GM13977 (cell line): ENCODE results near the gene POLA1.

Experiments used
- DNase-seq: peaks from one replicate; pipeline ENCODE4 v3.0.0; 2012; ENCODE audit warnings: low spot score
- in situ Hi-C: fragments of 300-500 bp; cut with MboI; formaldehyde crosslinking; loops from one replicate; pipeline ENCODE4 v1.12.0; 2022; ENCODE audit warnings: low sequenced_read_pairs, low pct_unique_long_range_greater_than_20kb, mixed read lengths, inconsistent platforms; ENCODE audit not compliant: unreplicated experiment
- TF ChIP-seq, protein P1 (sequence below): IDR thresholded peaks from 2 replicates; pipeline ENCODE4 v1.5.1; 2012; ENCODE audit warnings: mild to moderate bottlenecking, control low read depth; ENCODE audit not compliant: insufficient read depth; ENCODE audit errors: extremely low read depth, missing control alignments

The POLA1 gene

DNA sequence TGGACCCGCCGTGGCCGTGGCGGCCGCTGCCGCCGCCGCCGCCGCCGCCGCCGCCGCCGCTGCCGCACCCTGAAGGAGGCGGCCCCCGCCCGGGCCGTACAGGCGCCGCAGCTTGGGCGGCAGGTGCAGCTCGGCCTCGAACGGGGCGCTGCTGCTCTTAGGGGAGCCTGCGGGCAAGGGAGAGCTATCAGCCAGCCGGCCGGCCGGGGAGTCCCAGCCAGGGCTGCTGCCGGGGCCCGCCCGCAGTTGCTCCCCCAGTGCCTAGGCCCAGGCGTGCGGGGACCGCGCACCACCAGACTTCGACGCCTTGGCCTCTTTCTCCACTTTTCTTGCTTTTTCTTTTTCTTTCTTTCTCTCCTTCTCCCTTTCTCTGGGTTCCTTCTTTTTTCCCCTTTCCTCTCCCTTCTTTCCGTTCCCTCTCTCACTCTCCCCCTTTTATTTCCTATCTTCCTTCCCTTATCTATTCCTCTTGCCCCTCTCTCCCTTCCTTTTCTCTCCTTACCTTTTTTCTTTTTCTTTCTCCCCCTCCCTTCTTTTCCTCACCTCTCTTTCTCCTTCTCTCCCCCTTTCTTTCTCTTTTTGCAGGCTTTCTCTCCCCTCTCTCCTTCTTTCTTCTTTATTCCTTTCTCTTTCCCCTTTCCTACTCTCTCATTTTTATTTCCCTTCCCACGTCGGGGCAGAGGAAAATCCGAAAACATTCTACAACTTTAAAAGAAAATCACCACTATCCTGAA lies 320.1 kb downstream of the POLA1 start:
- in situ Hi-C loops, result no loop called here
- TF ChIP-seq, protein P1, sequence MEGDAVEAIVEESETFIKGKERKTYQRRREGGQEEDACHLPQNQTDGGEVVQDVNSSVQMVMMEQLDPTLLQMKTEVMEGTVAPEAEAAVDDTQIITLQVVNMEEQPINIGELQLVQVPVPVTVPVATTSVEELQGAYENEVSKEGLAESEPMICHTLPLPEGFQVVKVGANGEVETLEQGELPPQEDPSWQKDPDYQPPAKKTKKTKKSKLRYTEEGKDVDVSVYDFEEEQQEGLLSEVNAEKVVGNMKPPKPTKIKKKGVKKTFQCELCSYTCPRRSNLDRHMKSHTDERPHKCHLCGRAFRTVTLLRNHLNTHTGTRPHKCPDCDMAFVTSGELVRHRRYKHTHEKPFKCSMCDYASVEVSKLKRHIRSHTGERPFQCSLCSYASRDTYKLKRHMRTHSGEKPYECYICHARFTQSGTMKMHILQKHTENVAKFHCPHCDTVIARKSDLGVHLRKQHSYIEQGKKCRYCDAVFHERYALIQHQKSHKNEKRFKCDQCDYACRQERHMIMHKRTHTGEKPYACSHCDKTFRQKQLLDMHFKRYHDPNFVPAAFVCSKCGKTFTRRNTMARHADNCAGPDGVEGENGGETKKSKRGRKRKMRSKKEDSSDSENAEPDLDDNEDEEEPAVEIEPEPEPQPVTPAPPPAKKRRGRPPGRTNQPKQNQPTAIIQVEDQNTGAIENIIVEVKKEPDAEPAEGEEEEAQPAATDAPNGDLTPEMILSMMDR, result no peak
- no peak for DNase-seq

DNA sequence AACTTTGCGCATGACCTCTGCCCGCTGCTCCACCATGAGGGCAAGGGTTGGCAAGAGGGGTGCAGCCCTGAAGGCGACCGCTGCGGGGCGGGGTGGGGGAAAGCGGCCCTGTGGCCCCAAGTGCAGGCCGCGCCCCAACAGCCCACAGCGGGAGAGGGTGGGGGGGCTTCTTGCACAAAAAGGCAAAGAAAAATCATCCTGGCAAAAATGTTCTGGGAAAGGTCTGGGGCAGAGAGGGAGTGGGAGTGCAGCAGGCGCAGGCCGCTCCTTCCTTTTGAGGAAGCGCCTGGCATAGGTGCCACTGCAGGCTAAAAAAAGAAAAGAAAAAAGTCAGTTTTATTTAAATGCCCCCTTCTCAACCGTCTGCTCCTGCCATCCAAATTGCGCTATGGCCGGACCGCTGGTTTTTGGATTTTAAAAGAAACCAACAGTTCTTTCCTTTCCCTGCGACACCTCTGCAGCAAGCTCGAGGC lies 320.7 kb downstream of the POLA1 start:
- in situ Hi-C loops, result no loop called here
- TF ChIP-seq, protein P1, result no peak
- no peak for DNase-seq

DNA sequence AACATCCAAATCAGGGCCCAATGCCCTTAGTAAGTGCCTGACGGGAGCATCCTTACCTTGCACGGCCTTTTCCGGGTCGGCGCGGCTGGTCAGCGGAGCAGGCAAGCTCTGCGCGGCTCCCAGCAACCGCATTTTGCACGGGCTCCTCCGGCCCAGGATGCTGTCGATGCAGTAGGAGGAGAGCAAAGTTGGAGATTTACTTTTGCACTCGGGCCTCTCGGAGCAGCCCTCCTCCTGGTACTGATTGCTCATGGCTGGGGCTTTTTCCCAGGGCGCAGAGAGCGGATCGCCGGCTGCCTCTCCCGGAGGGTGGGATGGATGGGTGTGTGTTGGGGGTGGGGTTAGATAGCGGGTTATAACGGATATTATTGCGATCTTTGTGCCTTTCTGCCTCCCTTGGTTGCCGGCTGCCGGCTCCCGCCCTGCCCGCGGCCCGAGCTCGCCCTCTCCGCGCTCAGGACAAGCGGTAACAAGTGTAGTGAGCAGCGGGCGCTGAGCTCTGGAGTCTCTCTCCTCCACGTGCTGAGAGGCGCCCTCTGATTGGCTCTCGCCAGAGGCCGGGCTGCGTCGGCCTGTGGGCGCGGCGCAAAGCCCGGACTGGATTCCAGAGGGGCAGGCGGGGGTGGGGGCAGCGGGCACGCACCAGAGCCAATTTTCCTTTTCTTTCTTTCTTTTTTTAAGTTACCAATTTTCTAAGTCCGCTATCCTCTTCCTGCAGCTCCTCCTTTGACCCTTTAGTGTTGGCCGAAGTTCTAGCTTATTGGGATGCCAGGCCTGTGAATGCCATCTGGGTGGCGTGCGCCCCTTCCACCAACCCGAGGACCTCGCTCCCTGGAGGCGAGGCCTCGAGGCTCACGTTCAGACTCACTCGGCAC lies 322.0 kb downstream of the POLA1 start, which contains the start of gene ARX:
TSS of gene ARX (minus strand) at position 480 of the 875 bp plus-strand sequence. CDS start at position 252, 228 bp downstream.
- DNase-seq, result peak; percentile 78
- TF ChIP-seq, protein P1, result no peak
- in situ Hi-C loops, result no loop called here

DNA sequence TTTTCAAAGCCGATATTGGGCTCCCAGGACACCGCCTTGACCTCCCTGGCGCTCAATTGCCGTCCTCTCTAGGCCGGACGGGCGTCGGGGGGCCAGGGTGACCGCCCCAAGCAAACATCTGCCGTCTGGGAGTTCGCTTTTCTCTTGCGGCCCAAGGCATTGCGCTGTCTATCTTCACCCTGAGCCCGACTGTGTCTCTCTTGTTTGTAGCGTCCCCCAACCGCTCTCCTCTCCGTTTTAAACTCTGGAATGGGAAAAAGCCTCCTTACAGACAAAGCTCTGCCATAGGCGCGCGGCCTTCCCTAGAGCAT lies 322.6 kb downstream of the POLA1 start:
- in situ Hi-C loops, result no loop called here
- DNase-seq, result no peak
- TF ChIP-seq, protein P1, result no peak

DNA sequence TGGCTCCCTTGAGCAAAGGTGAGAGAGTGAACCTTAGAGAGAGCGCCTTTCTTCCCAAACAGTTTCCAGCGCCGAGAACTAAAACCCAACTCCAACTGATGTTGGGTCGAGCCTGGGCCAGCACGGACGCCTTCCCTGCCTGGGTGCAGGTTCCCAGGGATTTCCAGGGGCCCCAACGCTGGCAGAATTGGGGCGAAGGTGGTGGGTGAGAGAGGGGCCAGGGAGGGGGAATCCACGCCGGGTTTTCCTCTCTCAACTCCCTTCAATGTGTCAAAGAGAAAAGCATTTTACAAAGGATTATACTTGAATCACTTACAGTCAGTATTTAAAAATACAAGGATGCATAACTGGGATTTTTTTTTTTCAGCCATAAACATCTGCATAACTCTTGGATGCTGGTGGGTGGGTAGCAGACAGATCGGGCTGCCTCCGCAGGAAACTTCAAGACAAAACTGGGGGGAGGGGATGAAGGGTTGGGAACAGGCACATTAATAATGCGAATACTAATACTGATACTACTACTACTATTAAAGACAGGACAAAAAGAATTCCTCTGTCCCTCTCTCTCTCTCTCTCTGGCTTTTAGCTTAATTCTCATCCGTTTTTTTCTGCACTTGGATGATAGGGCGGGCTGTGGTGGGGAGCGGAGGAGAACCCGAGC lies 323.4 kb downstream of the POLA1 start:
- TF ChIP-seq, protein P1, result no peak
- in situ Hi-C loops, result no loop called here

DNA sequence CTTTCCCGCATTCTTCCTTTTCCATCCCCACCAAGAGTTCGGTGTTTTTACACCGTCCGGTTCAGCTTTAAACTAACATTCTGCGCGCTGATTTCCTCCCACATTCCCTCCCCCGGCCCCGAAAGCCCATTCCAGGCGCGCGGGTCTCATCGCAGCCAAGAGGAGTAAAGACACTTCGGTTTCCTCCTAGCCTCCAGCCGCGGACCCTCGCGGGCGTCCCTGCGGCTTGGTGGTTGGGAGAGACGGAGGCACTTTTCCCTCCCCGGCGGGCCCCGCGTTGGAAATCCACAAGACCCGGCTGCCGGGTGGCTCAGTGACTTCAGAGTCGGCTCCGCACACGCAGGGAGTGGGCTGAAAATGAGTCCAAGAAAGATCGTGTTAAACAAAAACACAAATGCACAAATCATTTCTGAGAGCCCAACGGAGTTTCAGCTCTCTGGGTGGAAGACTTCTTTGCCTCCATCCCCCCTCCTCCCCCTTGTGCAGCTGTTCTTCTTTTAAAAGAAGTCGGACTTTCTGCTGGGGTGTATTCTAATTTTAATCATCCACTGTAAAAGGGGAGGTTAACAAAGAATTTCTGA lies 324.0 kb downstream of the POLA1 start:
- TF ChIP-seq, protein P1, result no peak
- in situ Hi-C loops, result no loop called here
- DNase-seq, result no peak

More for the DNA sequence above, 323.4 kb downstream of the POLA1 start:
- no peak for DNase-seq
